ENCODE measurements around the gene DNMT3A.

- no peak for TF ChIP-seq CTCF (IDR thresholded peaks at IDR 0.05 in 4 of 5, conservative IDR thresholded peaks at IDR 0.05 in 1 of 5)
- no peak for TF ChIP-seq POLR2A (IDR thresholded peaks at IDR 0.05)
Observed at GRCh38 chr2:25381502-25381901, 39.8 kb upstream of the DNMT3A start.
